Cerebellar nuclear complex (tissue), 1 donor: ENCODE measurements around the gene HELZ.
"Not testable (repeated sequence)": the region's sequence is repeated elsewhere in the genome, so short reads cannot be mapped to it uniquely, and the experiment has no call there.

Experiments
- DNase-seq, 2 experiments: peaks; one replicate each; lab custom pipeline; 2025; lab: John Stamatoyannopoulos, UW

HELZ gene

GRCh38 chr17:67229109-67229955, 15.7 kb downstream of the HELZ start:
- DNase-seq = no peak

- DNase-seq = no peak
These were observed 17.5 kb downstream of the HELZ start for GRCh38 chr17:67227488-67227887.

DNA sequence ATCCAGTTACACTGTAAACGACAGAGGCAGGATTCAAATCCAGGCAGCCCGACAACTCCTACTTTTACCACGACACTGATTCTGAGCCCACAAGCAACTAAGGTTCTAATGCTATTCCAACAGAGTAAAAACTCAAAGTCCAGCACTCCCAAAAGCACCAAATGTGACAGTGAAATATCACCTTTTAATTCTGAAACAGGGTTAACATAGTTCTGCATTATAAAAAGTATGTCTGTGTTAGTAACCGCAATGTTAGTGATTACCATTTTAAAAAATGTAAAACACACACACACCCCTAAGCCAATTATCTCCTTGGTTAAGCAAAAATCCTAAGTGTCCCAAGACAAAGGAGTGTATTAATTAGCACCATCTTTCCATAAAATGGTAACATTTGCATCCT, 19.7 kb downstream of the HELZ start:
- DNase-seq = no peak

- no peak for DNase-seq
These were observed 20.3 kb downstream of the HELZ start for GRCh38 chr17:67224736-67225135.

DNA sequence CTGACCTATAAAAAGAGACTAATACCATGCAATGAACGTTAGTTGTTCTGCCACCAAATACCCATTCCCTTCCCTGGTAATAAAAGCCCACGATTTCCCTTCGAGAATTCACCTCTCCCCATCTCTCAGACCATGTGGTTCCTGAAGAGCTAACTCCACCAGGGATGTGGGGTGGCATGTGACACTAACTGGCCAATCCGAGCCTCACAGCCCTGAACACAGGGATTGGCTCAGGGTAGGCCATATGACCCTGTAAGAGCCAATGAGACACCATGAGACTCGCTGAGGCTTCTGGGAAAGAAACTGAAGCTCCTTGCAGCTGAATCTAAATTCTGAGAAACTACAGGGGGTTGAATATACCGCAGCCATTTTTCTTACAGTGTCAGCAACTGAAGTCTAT, 21.1 kb downstream of the HELZ start:
- DNase-seq = no peak

GRCh38 chr17:67221062-67221998, 23.7 kb downstream of the HELZ start:
- no peak for DNase-seq

- DNase-seq = no peak
These were observed 26.5 kb downstream of the HELZ start for GRCh38 chr17:67218385-67218950.

- no peak for DNase-seq
These were observed 27.6 kb downstream of the HELZ start for GRCh38 chr17:67217446-67217845.

- DNase-seq = no peak
These were observed 28.2 kb downstream of the HELZ start for GRCh38 chr17:67216578-67217320.

DNA sequence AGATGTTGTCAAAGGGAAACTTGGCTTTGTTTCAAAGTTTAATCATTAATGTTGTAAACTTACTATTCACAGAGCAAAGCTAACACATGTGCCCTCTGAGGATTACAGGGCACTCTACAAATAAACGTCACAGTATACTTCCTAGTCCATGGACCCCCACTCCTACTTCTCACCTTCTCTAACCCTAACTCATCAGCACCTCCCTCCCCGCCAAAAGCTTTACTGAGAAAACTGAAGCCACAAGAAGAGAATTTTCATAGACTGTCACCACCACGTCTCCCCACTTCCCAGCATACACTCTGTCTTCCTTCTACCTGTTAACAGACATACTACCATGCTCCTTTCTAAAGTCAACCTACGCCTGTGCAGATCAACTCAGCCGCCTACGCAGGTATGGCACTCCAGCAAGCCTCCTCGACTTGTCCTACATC, 29.0 kb downstream of the HELZ start:
- no peak for DNase-seq

- DNase-seq = no peak
These were observed 32.1 kb downstream of the HELZ start for GRCh38 chr17:67212714-67213417.

DNA sequence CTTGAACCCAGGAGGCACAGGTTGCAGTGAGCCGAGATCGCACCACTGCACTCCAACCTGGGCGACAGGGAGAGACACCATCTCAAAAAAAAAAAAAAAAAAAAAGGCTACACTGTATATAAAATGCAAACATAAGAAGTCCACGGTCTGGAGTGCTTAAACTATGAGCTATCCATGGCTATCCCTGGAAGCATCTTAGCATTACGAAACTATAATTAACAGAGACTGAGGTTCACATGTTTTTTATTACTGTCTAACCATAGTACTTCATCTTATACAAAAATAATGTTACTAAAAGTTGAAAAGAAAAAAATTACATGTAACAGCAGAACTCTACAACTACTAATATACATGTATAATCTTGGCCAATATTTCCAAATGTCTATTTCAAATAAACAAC, 32.8 kb downstream of the HELZ start:
- DNase-seq = no peak

DNA sequence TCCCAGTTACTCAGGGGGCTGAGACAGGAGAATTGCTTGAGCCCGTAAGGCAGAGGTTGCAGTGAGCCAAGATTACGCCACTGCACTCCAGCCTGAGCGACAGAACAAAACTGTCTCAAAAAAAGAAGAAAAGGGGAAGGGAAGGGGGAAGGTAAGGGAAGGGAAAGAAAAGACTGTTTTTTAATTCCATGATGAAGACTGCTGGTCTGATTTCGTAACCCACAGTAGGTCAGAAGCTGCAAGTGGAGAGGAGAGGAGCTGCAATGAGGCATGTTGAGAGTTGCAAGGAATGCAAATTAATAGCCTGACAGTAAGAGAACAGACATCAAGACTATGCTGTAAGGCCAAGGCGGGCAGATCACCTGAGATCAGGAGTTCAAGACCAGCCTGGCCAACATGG, 33.3 kb downstream of the HELZ start:
- DNase-seq = no peak

DNA sequence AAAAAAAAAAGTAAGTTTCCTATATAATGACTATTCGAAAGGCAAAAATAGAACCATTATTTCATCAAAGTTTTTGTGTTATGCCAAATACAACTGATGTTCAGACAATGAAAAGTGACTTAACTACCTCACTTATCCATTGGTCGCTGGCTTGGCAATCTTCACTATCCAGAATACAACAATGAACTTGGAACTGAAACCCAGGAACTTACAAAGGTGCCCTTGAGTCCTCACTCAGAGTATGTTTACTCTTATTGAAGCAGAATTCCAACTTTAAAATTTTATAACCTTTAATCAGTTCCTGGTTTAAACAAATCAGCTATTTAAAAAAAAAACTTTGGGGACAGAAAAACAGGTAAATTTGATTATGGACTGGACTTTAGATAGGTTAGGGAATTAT, 34.1 kb downstream of the HELZ start:
- no peak for DNase-seq

DNA sequence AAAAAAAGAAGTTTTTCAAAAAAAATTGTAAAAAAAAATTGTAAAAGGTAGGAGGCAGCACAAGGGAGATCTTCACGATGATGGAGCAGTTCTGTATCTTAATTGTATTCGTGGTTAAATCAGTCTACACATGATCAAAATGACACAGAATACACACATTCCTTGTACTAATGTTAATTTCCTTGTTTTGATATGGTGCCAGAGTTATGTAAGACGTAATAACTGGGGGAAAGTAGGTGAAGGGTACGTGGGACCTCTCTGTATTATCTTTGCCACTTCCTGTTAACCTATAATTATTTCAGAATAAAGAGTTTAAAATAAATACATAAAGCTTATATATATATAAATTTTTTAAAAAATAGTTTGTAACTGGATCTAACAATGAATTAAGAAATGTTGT, 36.8 kb downstream of the HELZ start:
- DNase-seq = no peak

- DNase-seq = no peak
These were observed 41.2 kb downstream of the HELZ start for GRCh38 chr17:67203818-67204217.

DNA sequence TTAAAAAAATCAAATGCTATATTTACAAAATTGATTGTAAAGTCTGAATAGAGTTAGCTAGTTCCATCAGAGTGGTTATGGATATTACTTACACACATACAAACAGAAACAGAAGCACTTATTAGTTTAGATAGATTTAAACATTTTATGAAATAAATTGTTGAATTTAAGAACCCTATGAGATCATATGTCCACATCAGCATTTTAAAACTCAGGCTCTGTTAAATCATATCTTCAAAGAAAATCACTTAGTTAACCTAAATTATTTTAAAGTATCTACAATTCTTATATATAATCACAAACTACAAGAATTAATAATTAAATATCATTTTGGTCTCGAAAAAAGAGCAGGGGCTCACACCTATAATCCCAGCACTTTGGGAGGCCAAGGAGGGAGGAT, 42.5 kb downstream of the HELZ start:
- no peak for DNase-seq

GRCh38 chr17:67200727-67201301, 44.2 kb downstream of the HELZ start:
- no peak for DNase-seq

DNA sequence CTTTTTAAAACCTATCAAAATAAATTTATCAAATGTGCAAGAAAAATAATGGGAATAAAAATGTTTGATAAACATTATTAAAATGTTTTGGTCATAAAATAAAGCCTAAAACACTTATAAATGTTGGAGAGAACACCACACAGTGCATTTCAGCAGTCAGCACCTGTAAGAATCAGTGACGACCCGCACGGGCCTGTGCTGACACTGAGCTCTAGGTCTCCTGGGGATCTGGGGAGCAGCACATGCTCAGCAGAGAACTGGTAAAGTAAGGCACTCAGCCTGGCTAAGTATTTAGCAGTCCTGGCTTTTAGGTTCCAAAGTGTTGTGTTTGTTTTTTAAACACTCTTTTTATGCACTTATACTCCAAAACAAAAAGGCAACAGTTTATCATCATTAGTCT, 46.9 kb downstream of the HELZ start:
- DNase-seq = no peak

DNA sequence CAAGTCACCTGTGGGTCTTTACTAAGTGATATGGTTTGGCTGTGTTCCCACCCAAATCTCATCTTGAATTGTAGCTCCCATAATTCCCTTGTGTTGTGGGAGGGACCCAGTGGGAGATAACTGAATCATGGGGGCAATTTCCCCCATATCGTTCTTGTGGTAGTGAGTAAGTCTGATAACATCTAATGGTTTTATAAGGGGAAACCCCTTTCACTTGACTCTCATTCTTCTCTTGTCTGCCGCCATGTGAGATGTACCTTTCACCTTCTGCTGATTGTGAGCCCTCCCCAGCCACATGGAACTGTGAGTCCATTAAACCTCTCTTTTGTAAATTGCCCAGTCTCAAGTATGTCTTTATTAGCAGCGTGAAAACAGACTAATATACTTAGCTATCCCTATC, 48.0 kb downstream of the HELZ start:
- DNase-seq = not testable (repeated sequence)

DNA sequence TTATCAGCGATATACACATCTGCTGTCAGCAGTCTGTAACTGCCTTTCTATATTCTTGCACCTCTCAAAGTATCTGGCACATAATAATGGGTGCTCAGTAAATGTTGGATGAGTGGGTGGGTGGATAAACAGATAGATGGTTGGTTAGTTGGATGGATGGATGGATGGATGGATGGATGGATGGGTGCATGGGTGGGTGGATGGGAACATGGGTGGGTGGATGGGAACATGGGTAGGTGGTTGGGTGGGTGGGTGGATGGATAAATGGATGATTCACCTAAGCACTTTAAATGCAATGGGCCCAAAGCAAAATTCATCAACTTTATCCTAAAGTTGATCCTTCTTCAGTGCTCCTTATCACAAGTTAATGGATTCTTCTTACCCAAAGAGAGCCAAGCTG, 48.6 kb downstream of the HELZ start:
- DNase-seq = no peak
